ENCODE results near the gene SSTR5. TPM values are rescaled to one million over a fixed set of nuclear protein-coding genes. Genes with fewer than 3 reads are reported as not detected.

The SSTR5 gene
- total RNA-seq, 4 donors from 2014 or later: 1.5 TPM; not detected in 3

- no peaks in the 10 kb centered on the region for H3K9me3 ChIP-seq
- no peaks in the 10 kb centered on the region for H3K36me3 ChIP-seq
- no peak overlapping the region for H3K4me3 ChIP-seq
- TF ChIP-seq POLR2A (IDR thresholded peaks at IDR 0.05) (no peak), POLR2AphosphoS5 (IDR thresholded peaks at IDR 0.05) (no peak), EP300 (IDR thresholded peaks at IDR 0.05) (no peak), CTCF (IDR thresholded peaks at IDR 0.05) (no peak)
- no peak for DNase-seq (ENCODE audit: low spot score in 2 of 2)
- WGBS: no CpG with 5 or more reads among the region's 11 CpGs
- peaks cover 97% of the 10 kb centered on the region for H3K27me3 ChIP-seq
- no peak overlapping the region for H3K27ac ChIP-seq
- H3K4me1 ChIP-seq: peaks cover 14% of the 10 kb centered on the region
Observed at GRCh38 chr16:1074379-1074649, 1.8 kb downstream of the SSTR5 start.

GRCh38 chr16:1075546-1075945 is 3.0 kb downstream of the SSTR5 start:
- Histone ChIP-seq H3K36me3 (no peaks in the 10 kb centered on the region), H3K9me3 (no peaks in the 10 kb centered on the region), H3K4me1 (peaks cover 14% of the 10 kb centered on the region), H3K27me3 (peaks cover 97% of the 10 kb centered on the region), H3K4me3 (no peak overlapping the region), H3K27ac (no peak overlapping the region)
- TF ChIP-seq CTCF (IDR thresholded peaks at IDR 0.05) (no peak), POLR2A (IDR thresholded peaks at IDR 0.05) (no peak), POLR2AphosphoS5 (IDR thresholded peaks at IDR 0.05) (no peak), EP300 (IDR thresholded peaks at IDR 0.05) (no peak)
- no peak for DNase-seq (ENCODE audit: low spot score in 2 of 2)
- 60% methylated on average over 11 of the region's 13 CpGs for WGBS

GRCh38 chr16:1076801-1077576 is 4.4 kb downstream of the SSTR5 start:
- H3K9me3 ChIP-seq: no peaks in the 10 kb centered on the region

GRCh38 chr16:1077877-1078578 is 5.5 kb downstream of the SSTR5 start:
- 40% methylated on average over 1 of the region's 36 CpGs for WGBS
- no peak overlapping the region for H3K4me3 ChIP-seq
- no peaks in the 10 kb centered on the region for H3K36me3 ChIP-seq
- peaks cover 97% of the 10 kb centered on the region for H3K27me3 ChIP-seq
- no peak for DNase-seq (ENCODE audit: low spot score in 2 of 2)
- no peaks in the 10 kb centered on the region for H3K9me3 ChIP-seq
- H3K27ac ChIP-seq: no peak overlapping the region
- peaks cover 19% of the 10 kb centered on the region for H3K4me1 ChIP-seq
- TF ChIP-seq POLR2A (IDR thresholded peaks at IDR 0.05): no peak
- TF ChIP-seq CTCF (IDR thresholded peaks at IDR 0.05): no peak
- TF ChIP-seq POLR2AphosphoS5 (IDR thresholded peaks at IDR 0.05): no peak
- no peak for TF ChIP-seq EP300 (IDR thresholded peaks at IDR 0.05)

More at GRCh38 chr16:1076801-1077576, 4.4 kb downstream of the SSTR5 start:
- WGBS: 44% methylated on average over 8 of the region's 16 CpGs
- DNase-seq (ENCODE audit: low spot score in 2 of 2): no peak
- no peak overlapping the region for H3K4me3 ChIP-seq
- H3K27ac ChIP-seq: no peak overlapping the region
- TF ChIP-seq CTCF (IDR thresholded peaks at IDR 0.05) (no peak), POLR2A (IDR thresholded peaks at IDR 0.05) (no peak), POLR2AphosphoS5 (IDR thresholded peaks at IDR 0.05) (no peak), EP300 (IDR thresholded peaks at IDR 0.05) (no peak)
- peaks cover 14% of the 10 kb centered on the region for H3K4me1 ChIP-seq
- H3K27me3 ChIP-seq: peaks cover 97% of the 10 kb centered on the region
- no peaks in the 10 kb centered on the region for H3K36me3 ChIP-seq

- Histone ChIP-seq H3K36me3 (no peaks in the 10 kb centered on the region), H3K27ac (no peak overlapping the region), H3K9me3 (no peaks in the 10 kb centered on the region), H3K4me1 (peaks cover 24% of the 10 kb centered on the region), H3K4me3 (no peak overlapping the region), H3K27me3 (peaks cover 97% of the 10 kb centered on the region)
- 32% methylated on average over 17 of the region's 28 CpGs for WGBS
- DNase-seq (ENCODE audit: low spot score in 2 of 2): no peak
- TF ChIP-seq EP300 (IDR thresholded peaks at IDR 0.05): no peak
- TF ChIP-seq CTCF (IDR thresholded peaks at IDR 0.05): no peak
- no peak for TF ChIP-seq POLR2AphosphoS5 (IDR thresholded peaks at IDR 0.05)
Observed at GRCh38 chr16:1078579-1079021, 6.1 kb downstream of the SSTR5 start.
